ENCODE data around the gene PRM3.

Gene PRM3

GRCh38 chr16:11225677-11226549, 47.5 kb downstream of the PRM3 start:
- FAIRE-seq (no peak), DNase-seq (ENCODE audit: low spot score) (no peak)

GRCh38 chr16:11224894-11225676, 48.3 kb downstream of the PRM3 start:
- DNase-seq (ENCODE audit: low spot score): no peak
- FAIRE-seq: no peak

GRCh38 chr16:11224096-11224893, 49.1 kb downstream of the PRM3 start:
- DNase-seq (ENCODE audit: low spot score) (no peak), FAIRE-seq (no peak)
